GM18499 (cell line): ENCODE results near the gene ENTPD2.
"Not testable (repeated sequence)": the region's sequence is repeated elsewhere in the genome, so short reads cannot be mapped to it uniquely, and the experiment has no call there.

Experiments used
- ATAC-seq: cut with Tn5 transposase; IDR thresholded peaks from one replicate; pipeline ENCODE4 v1.9.1; 2021; ENCODE audit warnings: moderate number of reproducible peaks; ENCODE audit not compliant: insufficient read depth, unreplicated experiment

Gene ENTPD2

DNA sequence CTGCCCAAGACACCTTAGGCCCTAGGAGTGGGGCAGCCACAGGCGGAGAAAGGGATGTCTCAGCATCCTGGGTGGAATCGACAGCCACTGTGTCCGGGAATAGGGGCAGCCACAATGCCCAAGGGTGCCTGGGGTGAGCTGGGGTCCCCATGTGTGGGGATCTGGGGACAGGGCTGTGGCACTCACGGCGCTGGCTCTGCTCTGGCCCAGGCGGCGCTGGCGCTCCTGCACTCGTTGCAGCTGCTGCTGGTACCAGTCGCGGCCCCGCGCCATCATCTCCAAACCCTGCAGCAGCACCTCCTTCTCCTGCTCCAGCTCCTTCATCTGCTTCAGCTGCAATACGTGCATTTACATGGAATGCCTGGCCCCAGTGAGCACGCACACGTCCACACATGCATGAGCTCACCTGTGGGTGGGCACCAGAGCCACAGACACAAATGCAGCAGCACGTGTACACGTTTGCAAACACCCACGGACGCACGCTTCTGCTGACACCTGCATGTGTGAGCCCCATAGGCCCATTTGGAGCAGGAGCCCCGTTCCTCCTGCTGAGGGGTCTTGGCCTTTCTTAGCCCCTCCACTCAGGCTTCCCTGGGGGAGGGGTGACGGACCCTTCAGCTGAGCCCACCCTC lies 11.6 kb upstream of the ENTPD2 start:
- ATAC-seq: no peak

DNA sequence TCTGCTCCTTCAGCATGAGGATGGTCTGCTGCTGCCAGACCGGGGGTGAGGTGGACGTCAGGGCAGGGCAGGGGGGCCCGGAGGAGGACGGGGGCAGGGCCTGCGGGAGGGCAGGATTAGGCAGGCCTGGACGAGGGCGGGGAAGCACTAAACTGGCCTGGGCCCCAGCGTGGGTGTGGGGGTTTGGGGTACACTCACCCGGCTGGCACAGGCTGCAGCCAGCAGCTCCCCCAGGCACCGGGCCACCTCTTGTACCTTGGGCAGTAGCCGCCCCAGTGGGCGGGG lies 11.0 kb upstream of the ENTPD2 start:
- no peak for ATAC-seq

- ATAC-seq: no peak
Observed at GRCh38 chr9:137064027-137064879, 10.4 kb upstream of the ENTPD2 start.

- ATAC-seq: no peak
Observed at GRCh38 chr9:137063311-137064026, 9.6 kb upstream of the ENTPD2 start.

GRCh38 chr9:137062798-137063197 lies 8.9 kb upstream of the ENTPD2 start:
- not testable (repeated sequence) for ATAC-seq

DNA sequence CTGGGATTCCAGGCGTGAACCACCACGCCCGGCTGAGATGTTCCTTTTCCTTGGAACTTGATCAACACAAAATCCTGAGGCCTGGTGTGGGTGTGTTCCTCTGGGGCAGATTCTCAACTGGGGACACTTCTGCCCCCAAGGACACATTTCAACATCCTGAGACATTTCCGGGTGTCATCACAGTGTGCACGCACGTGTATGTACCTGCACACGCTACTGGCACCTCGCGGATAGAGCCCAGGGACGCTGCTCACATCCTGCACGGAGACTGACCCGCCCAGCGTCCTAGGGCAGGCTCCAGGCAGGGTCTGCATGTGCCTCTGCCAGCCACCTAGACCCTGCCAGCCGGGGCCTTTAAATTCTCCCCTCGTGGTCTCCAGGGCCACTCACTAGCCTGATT lies 8.5 kb upstream of the ENTPD2 start:
- no peak for ATAC-seq

- ATAC-seq: no peak
Observed at GRCh38 chr9:137058521-137059234, 4.8 kb upstream of the ENTPD2 start.

- no peak for ATAC-seq
Observed at GRCh38 chr9:137057545-137057944, 3.7 kb upstream of the ENTPD2 start.

DNA sequence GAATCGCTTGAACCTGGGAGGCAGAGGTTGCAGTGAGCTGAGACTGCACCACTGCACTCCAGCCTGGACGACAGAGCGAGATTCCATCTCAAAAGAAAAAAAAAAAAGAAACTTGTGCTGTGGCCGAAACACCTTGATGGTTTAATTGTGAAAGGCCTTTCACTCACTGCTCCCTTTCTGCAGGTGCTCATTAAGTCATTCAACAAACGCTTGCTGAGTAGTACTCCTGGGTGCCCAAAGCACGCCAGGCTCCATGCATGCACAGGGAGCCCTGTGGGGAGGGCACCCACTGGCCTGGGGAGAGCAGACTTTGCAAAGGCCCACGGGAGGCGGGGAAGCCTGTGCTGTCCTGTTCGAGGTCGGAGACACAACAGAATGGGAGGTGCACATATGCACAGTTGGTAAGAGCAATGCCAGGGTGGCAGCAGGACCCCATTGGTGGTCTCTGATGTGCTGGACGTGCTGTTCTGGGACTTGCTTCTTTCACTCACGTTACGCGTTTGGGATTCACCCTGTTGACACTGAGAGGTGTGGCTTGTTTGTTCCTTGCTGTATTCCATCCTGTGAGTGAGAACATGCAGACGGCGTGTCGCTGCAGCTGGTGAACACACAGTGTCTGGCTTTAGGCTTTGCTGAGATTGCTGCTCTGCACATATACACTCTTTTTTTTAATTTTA lies 3.0 kb upstream of the ENTPD2 start:
- no peak for ATAC-seq

DNA sequence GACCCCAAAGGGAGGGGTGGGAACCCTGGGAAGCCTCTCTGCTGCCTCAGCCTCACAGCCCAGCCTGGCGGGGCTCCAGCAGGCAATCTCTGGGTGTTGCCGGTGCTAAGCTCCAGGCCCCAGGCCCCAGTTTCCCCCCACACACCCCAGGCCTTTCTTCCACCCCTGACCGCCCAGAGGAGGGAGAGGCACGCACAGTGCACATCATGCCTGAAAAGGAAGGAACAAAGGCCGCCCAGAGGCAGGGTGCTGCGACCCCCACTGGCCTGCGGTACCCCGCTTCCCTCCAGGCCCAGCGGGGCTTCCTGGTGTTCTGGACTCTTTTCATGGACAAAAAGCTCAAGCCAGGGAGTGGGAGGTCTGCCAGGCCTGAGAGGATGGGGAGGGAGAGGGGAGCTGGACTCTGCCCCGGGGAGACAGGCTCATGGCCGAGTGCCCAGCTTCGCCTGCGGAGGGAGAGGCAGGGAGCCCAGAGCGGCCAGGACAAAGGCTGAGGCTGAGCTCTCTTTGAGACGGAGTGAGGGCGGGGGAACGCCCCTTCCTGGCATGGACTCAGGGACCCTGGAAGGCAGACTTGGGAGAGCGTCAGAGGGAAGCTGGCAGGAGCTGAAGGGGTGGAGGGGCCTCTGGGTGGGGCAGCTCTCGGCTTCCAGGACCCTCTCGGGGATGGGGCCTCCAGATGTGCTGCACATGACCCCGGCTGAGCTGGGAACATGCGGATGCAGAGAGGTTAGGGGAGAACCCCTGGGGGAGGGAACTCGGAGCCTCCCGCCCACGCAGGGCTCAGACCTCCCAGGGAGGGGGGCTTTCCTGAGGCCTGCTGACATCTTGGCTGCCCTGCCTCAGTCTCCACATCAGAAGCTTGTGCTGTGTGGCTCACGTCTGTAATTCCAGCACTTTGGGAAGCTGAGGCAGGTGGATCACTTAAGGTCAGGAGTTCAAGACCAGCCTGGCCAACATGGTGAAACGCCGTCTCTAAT lies 1.8 kb upstream of the ENTPD2 start:
- ATAC-seq: no peak

DNA sequence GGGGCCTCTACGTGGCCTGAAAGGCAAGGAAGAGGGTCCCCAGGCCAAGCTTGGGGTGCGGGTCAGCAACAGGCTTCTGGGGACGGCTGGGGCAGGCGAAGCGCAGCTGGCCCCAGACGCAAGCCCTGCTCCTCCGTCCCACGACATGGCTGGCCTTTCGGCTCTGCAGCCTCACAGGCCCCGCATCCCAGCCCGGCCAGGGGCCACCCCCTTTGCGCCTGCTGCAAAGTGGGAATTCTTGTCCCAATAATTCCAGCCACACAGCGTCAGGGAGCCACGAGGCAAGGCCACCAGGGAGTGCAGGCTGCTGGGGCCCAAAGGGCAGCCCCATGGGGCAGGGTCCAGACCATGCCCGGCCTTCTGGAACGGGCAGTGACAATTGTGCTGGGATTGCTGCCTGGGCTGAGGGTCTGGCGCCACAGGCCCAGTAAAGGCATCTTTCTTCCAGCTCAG lies 1.1 kb upstream of the ENTPD2 start:
- ATAC-seq: no peak

DNA sequence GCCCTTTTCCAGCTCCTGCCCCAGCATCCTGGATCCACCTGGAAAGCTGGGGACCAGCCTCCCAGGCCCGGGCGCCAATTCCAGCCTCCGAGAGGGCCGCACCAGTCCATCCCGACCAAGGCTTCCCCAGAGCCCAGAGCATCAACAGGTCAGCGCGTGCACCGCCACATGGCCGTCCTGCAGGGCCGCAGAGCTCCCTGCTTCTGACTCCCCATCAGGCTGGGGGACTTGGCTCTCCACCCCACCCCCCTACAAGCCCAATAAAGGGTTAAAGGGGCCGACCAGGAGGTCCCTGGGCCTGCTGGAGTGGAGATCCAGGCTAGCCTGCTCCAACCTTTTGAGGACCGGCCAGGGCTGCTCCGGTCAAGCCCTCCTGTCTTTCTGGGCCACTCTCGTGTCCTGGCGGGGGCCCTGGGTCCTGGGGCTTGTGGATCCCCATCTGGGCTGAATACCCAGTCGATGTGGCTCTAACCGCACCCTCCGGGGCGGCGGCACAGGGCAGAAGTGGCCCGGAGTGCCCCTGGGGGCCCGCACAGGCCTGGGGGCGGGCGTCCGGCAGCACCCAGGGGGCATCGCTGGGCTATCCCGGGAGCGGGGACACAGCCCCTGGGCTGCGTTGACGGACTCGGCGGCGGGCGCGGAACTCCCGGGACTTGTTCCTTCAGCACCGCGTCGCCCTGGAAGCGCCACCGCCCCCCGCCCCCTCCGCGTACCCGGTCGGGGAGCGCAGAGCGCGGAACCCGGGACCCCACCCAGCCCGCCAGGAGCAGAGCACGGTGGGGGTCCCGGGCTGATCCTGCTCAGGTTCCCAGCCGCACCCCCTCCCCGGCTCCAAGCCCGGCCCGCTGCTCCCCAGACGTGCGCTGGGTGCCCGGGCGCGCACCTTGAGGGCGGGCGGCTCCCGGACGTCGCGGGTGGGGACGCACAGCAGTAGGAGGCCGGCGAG lies 590 bp downstream of the ENTPD2 start:
- ATAC-seq: no peak

GRCh38 chr9:137052293-137052692 lies 1.6 kb downstream of the ENTPD2 start:
- ATAC-seq: no peak

GRCh38 chr9:137051145-137051724 lies 2.6 kb downstream of the ENTPD2 start:
- ATAC-seq: no peak

GRCh38 chr9:137050570-137050969 lies 3.3 kb downstream of the ENTPD2 start:
- no peak for ATAC-seq

DNA sequence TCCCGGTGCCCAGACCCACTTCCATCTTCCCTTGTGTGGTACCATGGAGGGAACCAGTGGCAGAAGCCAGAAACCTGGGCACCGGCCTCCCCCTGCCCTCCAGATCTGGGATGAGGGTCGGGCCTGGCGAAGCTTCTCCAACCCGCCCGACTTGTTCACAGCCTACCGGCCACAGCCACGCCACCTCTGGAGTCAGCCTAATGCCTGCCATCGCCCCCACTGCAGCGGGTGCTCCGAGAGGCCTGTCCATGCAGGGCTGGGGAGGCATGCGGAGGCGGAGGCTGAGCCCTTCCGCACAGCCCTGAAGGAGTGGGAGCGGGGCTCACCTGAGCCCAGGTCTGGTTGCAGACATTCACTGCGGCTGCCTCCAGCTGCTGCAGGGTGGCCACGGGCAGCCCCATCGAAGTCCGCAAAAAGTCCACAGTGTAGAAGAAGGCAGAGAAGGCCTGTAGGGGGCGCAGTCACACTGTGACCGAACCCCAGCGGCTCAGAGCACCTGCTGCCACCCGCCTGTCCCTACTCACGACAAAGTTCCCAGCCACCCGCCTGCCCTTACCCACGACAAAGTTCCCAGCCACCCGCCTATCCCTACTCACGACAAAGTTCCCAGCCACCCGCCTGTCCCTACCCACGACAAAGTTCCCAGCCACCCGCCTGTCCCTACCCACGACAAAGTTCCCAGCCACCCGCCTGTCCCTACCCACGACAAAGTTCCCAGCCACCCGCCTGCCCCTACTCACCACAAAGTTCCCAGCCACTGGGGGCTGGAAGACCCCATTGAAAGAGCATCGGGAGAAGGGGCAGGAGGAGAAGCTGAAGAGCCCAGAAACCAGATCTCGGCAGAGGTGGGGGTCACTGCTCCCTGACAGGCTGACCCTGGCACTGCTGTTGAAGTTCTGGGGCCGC lies 4.1 kb downstream of the ENTPD2 start:
- ATAC-seq: no peak
